OCI-LY7 (cell line): ENCODE results near the gene ITPRID2. TPM values are rescaled to one million over a fixed set of nuclear protein-coding genes. Genes with fewer than 3 reads are reported as not detected.
A peak's percentile ranks its signal among the peaks of the same experiment; 100 is the strongest.
"Not testable (repeated sequence)": the region's sequence is repeated elsewhere in the genome, so short reads cannot be mapped to it uniquely, and the experiment has no call there.

ENCODE experiments used
- BruUV-seq: library from RNA; stranded (reverse); fragments of 400-500 nt; replicated peaks from 2 replicates; lab custom pipeline; 2021; lab: Mats Ljungman, UMichigan
- CTCF ChIA-PET: fragments of 300-600 bp; sonication (Branson Sonifier 250); formaldehyde crosslinking; loops from one replicate; lab custom pipeline; 2022; ENCODE audit warnings: antibody characterized with exemption; ENCODE audit not compliant: unreplicated experiment; lab: Charles Lee
- POLR2A ChIA-PET: fragments of 300-600 bp; sonication (Branson Sonifier 250); formaldehyde crosslinking; loops from one replicate; lab custom pipeline; 2022; ENCODE audit warnings: antibody characterized with exemption; lab: Charles Lee
- DNase-seq: peaks from one replicate; pipeline ENCODE4 v3.0.0-alpha.2; 2015; ENCODE audit warnings: low spot score
- H2AFZ ChIP-seq: fragments of 200-600 bp; sonication (generic), shearing (Covaris generic); 2 replicates; pipeline ENCODE4 v1.6.1; 2014; ENCODE audit warnings: mild to moderate bottlenecking, antibody characterized with exemption, low read length, moderate library complexity
- H3K27ac ChIP-seq: fragments of 200-600 bp; sonication (generic); 2 replicates; pipeline ENCODE4 v1.5.1; 2014; ENCODE audit warnings: mixed run types, low read depth, mild to moderate bottlenecking, moderate library complexity, low read length, inconsistent platforms; ENCODE audit not compliant: poor library complexity, severe bottlenecking
- H3K36me3 ChIP-seq: fragments of 200-600 bp; sonication (generic); 2 replicates; pipeline ENCODE4 v1.6.1; 2014; ENCODE audit warnings: mild to moderate bottlenecking, antibody characterized with exemption, low read length, moderate library complexity, mixed read lengths; ENCODE audit not compliant: insufficient read depth
- H3K4me1 ChIP-seq: fragments of 200-600 bp; sonication (generic); 2 replicates; pipeline ENCODE4 v1.5.1; 2014; ENCODE audit warnings: mild to moderate bottlenecking, low read length; ENCODE audit not compliant: insufficient read depth, poor library complexity, severe bottlenecking
- H3K4me2 ChIP-seq: fragments of 200-600 bp; sonication (generic); 2 replicates; pipeline ENCODE4 v1.6.1; 2014; ENCODE audit warnings: mild to moderate bottlenecking, low read length
- H3K4me3 ChIP-seq: fragments of 200-600 bp; sonication (generic); 2 replicates; pipeline ENCODE4 v1.5.1; 2014; ENCODE audit warnings: mild to moderate bottlenecking, low read depth, low read length; ENCODE audit not compliant: poor library complexity, severe bottlenecking
- H3K79me2 ChIP-seq: fragments of 200-600 bp; sonication (generic); 2 replicates; pipeline ENCODE4 v1.6.1; 2016; ENCODE audit warnings: low read depth, mild to moderate bottlenecking, low read length, moderate library complexity, mixed read lengths; ENCODE audit not compliant: insufficient read depth
- H3K9me2 ChIP-seq: fragments of 200-600 bp; sonication (generic); 2 replicates; pipeline ENCODE4 v1.6.1; 2016; ENCODE audit warnings: mild to moderate bottlenecking, low read length, mixed read lengths; ENCODE audit not compliant: insufficient read depth
- H3K9me3 ChIP-seq: fragments of 200-600 bp; sonication (generic); 2 replicates; pipeline ENCODE4 v1.6.1; 2014; ENCODE audit warnings: mild to moderate bottlenecking, mixed run types, low read length, mixed read lengths
- H4K20me1 ChIP-seq: fragments of 200-600 bp; sonication (generic); 2 replicates; pipeline ENCODE4 v1.6.1; 2014; ENCODE audit warnings: mild to moderate bottlenecking, antibody characterized with exemption, low read length, moderate library complexity, mixed read lengths; ENCODE audit not compliant: insufficient read depth
- EZH2phosphoT487 ChIP-seq: fragments of 200-600 bp; sonication (generic); IDR thresholded peaks from 2 replicates; pipeline ENCODE4 v1.6.1; 2018; ENCODE audit warnings: low read depth, borderline replicate concordance, mild to moderate bottlenecking, mixed run types, antibody characterized with exemption, low read length, moderate library complexity, mixed read lengths
- intact Hi-C: fragments of 100-400 bp; cut with micrococcal nuclease; formaldehyde crosslinking; loops from one replicate; pipeline ENCODE4 v1.10.0; 2022; ENCODE audit not compliant: unreplicated experiment
- total RNA-seq, 2 experiments: library from RNA; depleted of rRNA in 1 of 2; stranded (reverse); fragments of >200 nt in 1 of 2; shearing (Covaris generic) in 1 of 2; gene quantifications; 2 replicates each; pipeline ENCODE4 v1.2.3, GENCODE V29; 2014 to 2022
- TF ChIP-seq, protein P1 (sequence below): fragments of 200-600 bp; sonication (generic); conservative IDR thresholded peaks from 2 replicates; pipeline ENCODE4 v1.5.1; 2014; ENCODE audit warnings: mild to moderate bottlenecking, antibody characterized with exemption, low read length, moderate library complexity, mixed read lengths

Gene ITPRID2
- total RNA-seq, 2 experiments from 2014 or later: 25.9 to 47.5 TPM

DNA sequence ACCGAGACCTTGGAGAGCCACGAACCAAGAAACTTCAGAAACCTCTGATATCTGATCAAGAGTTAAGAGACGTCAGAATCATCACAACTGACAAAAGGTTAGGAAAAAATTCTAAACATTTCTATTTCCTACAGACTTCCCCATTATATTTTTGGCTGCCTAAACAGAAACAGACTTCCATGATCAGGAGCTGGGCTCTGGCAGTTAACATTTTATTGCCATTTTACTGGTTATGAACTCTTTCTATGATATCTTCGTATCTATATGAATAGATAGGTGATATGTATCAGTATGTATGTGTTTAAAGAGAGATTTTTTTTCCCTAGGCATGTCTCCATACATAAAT is 63.0 kb downstream of the ITPRID2 start:
- Histone ChIP-seq H3K4me1 (peaks cover 11% of the 10 kb centered on the region), H3K27ac (no peak overlapping the region), H3K4me2 (peak overlapping the region; percentile 60), H3K4me3 (peak overlapping the region; percentile 61), H3K36me3 (no peaks in the 10 kb centered on the region), H3K9me2 (no peaks in the 10 kb centered on the region), H4K20me1 (no peaks in the 10 kb centered on the region), H3K9me3 (no peaks in the 10 kb centered on the region), H3K79me2 (no peaks in the 10 kb centered on the region), H2AFZ (peak overlapping the region; percentile 92)
- ChIA-PET POLR2A (interaction anchor here (0.7 to 1.8 kb wide), 3 partner anchors 28 to 1206 kb away, joined by 3 to 10 read pairs (median 4); no protein-coding TSS in a partner anchor), CTCF (no interaction called here)
- DNase-seq: no peak
- TF ChIP-seq, protein P1, sequence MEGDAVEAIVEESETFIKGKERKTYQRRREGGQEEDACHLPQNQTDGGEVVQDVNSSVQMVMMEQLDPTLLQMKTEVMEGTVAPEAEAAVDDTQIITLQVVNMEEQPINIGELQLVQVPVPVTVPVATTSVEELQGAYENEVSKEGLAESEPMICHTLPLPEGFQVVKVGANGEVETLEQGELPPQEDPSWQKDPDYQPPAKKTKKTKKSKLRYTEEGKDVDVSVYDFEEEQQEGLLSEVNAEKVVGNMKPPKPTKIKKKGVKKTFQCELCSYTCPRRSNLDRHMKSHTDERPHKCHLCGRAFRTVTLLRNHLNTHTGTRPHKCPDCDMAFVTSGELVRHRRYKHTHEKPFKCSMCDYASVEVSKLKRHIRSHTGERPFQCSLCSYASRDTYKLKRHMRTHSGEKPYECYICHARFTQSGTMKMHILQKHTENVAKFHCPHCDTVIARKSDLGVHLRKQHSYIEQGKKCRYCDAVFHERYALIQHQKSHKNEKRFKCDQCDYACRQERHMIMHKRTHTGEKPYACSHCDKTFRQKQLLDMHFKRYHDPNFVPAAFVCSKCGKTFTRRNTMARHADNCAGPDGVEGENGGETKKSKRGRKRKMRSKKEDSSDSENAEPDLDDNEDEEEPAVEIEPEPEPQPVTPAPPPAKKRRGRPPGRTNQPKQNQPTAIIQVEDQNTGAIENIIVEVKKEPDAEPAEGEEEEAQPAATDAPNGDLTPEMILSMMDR: peak; percentile 40; the same call in 1 of the 2 replicates
- no peak for TF ChIP-seq EZH2phosphoT487
- no TSS peak for BruUV-seq
- intact Hi-C loops: loop anchor here (2.0 to 5.0 kb wide), 3 partner anchors 36 to 212 kb away; no protein-coding TSS in a partner anchor

DNA sequence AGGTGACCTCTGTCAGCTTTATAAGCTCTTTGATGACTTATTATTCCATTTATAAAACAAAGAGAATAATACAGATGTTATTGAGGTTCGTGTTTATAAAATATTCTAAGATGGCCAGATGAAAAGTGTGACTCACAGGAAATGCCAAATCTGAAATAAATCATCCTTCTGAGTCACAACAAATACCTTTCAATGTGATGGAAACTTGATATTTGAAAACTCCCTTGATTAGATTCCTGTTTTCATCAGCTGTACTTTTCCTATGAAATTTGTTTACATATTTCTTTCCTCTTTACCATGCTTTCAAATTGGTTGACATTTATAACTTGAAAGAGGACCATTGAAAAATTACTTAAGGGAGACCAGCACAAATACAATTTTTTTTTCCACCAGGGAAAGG is 63.5 kb downstream of the ITPRID2 start:
- peaks cover 11% of the 10 kb centered on the region for H3K4me1 ChIP-seq
- intact Hi-C loops: loop anchor here (2.0 kb wide), 2 partner anchors 36 to 212 kb away; no protein-coding TSS in a partner anchor
- H3K9me2 ChIP-seq: no peaks in the 10 kb centered on the region
- H3K4me2 ChIP-seq: 0 out of 2 replicates have a peak overlapping the region, but pooled peaks have one; percentile 60
- POLR2A ChIA-PET: interaction anchor here (0.7 to 1.8 kb wide), 4 partner anchors 28 to 1239 kb away, joined by 3 to 10 read pairs (median 4); no protein-coding TSS in a partner anchor
- H3K4me3 ChIP-seq: no peak overlapping the region
- DNase-seq: no peak
- H3K9me3 ChIP-seq: no peaks in the 10 kb centered on the region
- no peaks in the 10 kb centered on the region for H3K36me3 ChIP-seq
- no peaks in the 10 kb centered on the region for H4K20me1 ChIP-seq
- CTCF ChIA-PET: no interaction called here
- no peaks in the 10 kb centered on the region for H3K79me2 ChIP-seq
- H2AFZ ChIP-seq: peak overlapping the region; percentile 92; the same call in 1 of the 2 replicates
- H3K27ac ChIP-seq: no peak overlapping the region
- no peak for TF ChIP-seq EZH2phosphoT487
- TF ChIP-seq, protein P1: no peak
- BruUV-seq: no TSS peak

DNA sequence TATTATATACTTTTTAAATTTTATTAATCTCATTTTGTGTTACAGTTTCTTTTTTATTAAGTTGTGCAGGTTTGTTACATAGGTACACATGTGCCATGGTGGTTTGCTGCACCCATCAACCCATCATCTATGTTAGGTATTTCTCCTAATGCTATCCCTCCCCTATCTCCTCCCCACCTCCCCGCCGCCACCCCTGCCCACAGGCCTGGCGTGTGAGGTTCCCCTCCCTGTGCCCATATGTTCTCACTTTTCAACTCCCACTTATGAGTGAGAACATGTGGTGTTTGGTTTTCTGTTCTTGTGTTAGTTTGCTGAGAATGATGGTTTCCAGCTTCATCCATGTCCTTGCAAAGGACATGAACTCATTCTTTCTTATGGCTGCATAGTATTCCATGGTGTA is 64.3 kb downstream of the ITPRID2 start:
- DNase-seq, BruUV-seq, CTCF ChIA-PET, H3K4me3 ChIP-seq, H4K20me1 ChIP-seq, H3K9me3 ChIP-seq, H3K27ac ChIP-seq, H2AFZ ChIP-seq, H3K36me3 ChIP-seq, H3K4me2 ChIP-seq, H3K79me2 ChIP-seq, H3K9me2 ChIP-seq: not testable (repeated sequence)
- H3K4me1 ChIP-seq: peaks cover 11% of the 10 kb centered on the region
- intact Hi-C loops: loop anchor here (2.0 kb wide), 2 partner anchors 35 to 213 kb away; no protein-coding TSS in a partner anchor
- POLR2A ChIA-PET: interaction anchor here (1.8 kb wide), 1 partner anchor 29 kb away, joined by 10 read pairs; no protein-coding TSS in a partner anchor
